Endothelial cell of umbilical vein (primary cell): ENCODE measurements around the gene RASSF5. TPM values are rescaled to one million over a fixed set of nuclear protein-coding genes. Genes with fewer than 3 reads are reported as not detected.

ENCODE experiments used
- BruUV-seq: library from RNA; stranded (reverse); fragments of 400-500 nt; replicated peaks from 2 replicates; lab custom pipeline; 2021; lab: Mats Ljungman, UMichigan
- CTCF ChIA-PET: fragments of 300-600, 350-600 bp; sonication (Branson Sonifier 250); formaldehyde crosslinking; loops from one replicate; lab custom pipeline; 2021; ENCODE audit warnings: antibody characterized with exemption, inconsistent platforms; lab: Charles Lee
- POLR2A ChIA-PET: fragments of 300-600, 350-600 bp; sonication (Branson Sonifier 250); formaldehyde crosslinking; loops from one replicate; lab custom pipeline; 2021; ENCODE audit warnings: antibody characterized with exemption, inconsistent platforms; lab: Charles Lee
- DNase-seq: peaks from one replicate; pipeline ENCODE4 v3.0.0-alpha.2; 2011; ENCODE audit warnings: low read depth, low spot score
- FAIRE-seq: peaks from 2 replicates; lab custom pipeline; 2011; peaks lifted over from hg19 to GRCh38; lab: Jason Lieb, UNC
- H2AFZ ChIP-seq: 2 replicates; pipeline ENCODE4 v1.6.0; 2012; ENCODE audit warnings: low read depth, low read length, control low read depth, inconsistent platforms
- H3K27ac ChIP-seq: 2 replicates; pipeline ENCODE4 v1.5.1; 2011; ENCODE audit warnings: low read depth, mild to moderate bottlenecking, control low read depth, low read length, moderate library complexity; ENCODE audit not compliant: insufficient read depth
- H3K27me3 ChIP-seq, 2 experiments: 2 replicates each; pipeline versions ENCODE4 v1.6.0 to v1.6.1; 2011; ENCODE audit warnings: low read length in 2 of 2, mixed read lengths in 1 of 2; ENCODE audit not compliant: control insufficient read depth in 2 of 2, insufficient read depth in 2 of 2
- H3K36me3 ChIP-seq, 2 experiments: 2 replicates in 1 of 2; 3 replicates in 1 of 2; pipeline ENCODE4 v1.5.1; 2011; ENCODE audit warnings: low read length in 2 of 2, mild to moderate bottlenecking in 1 of 2, moderate library complexity in 1 of 2; ENCODE audit not compliant: control insufficient read depth in 2 of 2, insufficient read depth in 2 of 2; ENCODE audit errors: extremely low read depth in 1 of 2
- H3K4me1 ChIP-seq: 3 replicates; pipeline ENCODE4 v1.5.1; 2011; ENCODE audit warnings: mild to moderate bottlenecking, low read length; ENCODE audit not compliant: control insufficient read depth, insufficient read depth; ENCODE audit errors: extremely low read depth
- H3K4me2 ChIP-seq: 2 replicates; pipeline ENCODE4 v1.6.1; 2011; ENCODE audit warnings: low read length, control low read depth, mixed read lengths; ENCODE audit not compliant: insufficient read depth
- H3K4me3 ChIP-seq, 3 experiments: fragments of 200-600 bp in 1 of 3; sonication (generic), shearing (Covaris generic) in 1 of 3; replicated peaks in 1 of 3; 2 replicates each; pipeline ENCODE4 v1.5.1; 2011 to 2016; ENCODE audit warnings: control low read depth in 3 of 3, low read length in 3 of 3, mild to moderate bottlenecking in 2 of 3, inconsistent platforms in 1 of 3, low read depth in 1 of 3, moderate library complexity in 1 of 3; ENCODE audit not compliant: insufficient read depth in 1 of 3
- H3K79me2 ChIP-seq: 2 replicates; pipeline ENCODE4 v1.6.0; 2012; ENCODE audit warnings: low read length, inconsistent platforms; ENCODE audit not compliant: control insufficient read depth, insufficient read depth
- H3K9ac ChIP-seq: replicated peaks from 2 replicates; pipeline ENCODE3; 2011; ENCODE audit warnings: low read length, control low read depth; ENCODE audit not compliant: insufficient read depth; ENCODE audit errors: extremely low read depth
- H3K9me1 ChIP-seq: replicated peaks from 3 replicates; pipeline ENCODE4 v1.6.0; 2011; ENCODE audit warnings: mild to moderate bottlenecking, low read length; ENCODE audit not compliant: control insufficient read depth, insufficient read depth; ENCODE audit errors: extremely low read depth
- H3K9me3 ChIP-seq: replicated peaks from 2 replicates; pipeline ENCODE4 v1.5.1; 2012; ENCODE audit warnings: low read length, inconsistent platforms; ENCODE audit not compliant: control insufficient read depth, insufficient read depth
- H4K20me1 ChIP-seq: replicated peaks from 2 replicates; pipeline ENCODE3; 2011; ENCODE audit warnings: mild to moderate bottlenecking, low read length; ENCODE audit not compliant: control insufficient read depth, insufficient read depth; ENCODE audit errors: extremely low read depth
- CTCF ChIP-seq, 2 donors: IDR thresholded peaks; 1 replicate in 1 of 2; 2 replicates in 1 of 2; pipeline ENCODE4 v1.5.1; 2011; ENCODE audit warnings: low read length in 2 of 2, mild to moderate bottlenecking in 2 of 2, moderate library complexity in 2 of 2, control low read depth in 1 of 2, inconsistent platforms in 1 of 2, low read depth in 1 of 2; ENCODE audit not compliant: insufficient read depth in 1 of 2; ENCODE audit errors: extremely low read depth in 1 of 2
- GATA2 ChIP-seq: IDR thresholded peaks from 2 replicates; pipeline ENCODE4 v1.7.0; 2011; ENCODE audit warnings: low read depth, mild to moderate bottlenecking, moderate library complexity, mixed read lengths, low read length; ENCODE audit not compliant: insufficient read length, insufficient read depth
- JUN ChIP-seq: IDR thresholded peaks from 2 replicates; pipeline ENCODE4 v1.6.1; 2011; ENCODE audit warnings: borderline replicate concordance, low read depth; ENCODE audit not compliant: insufficient read length, insufficient read depth
- MAX ChIP-seq: IDR thresholded peaks from 2 replicates; pipeline ENCODE4 v1.6.1; 2011; ENCODE audit not compliant: insufficient read depth, insufficient read length
- MYC ChIP-seq: IDR thresholded peaks from one replicate; pipeline ENCODE4 v1.6.1; 2011; ENCODE audit warnings: mild to moderate bottlenecking, low read depth, low read length
- POLR2AphosphoS5 ChIP-seq: IDR thresholded peaks from 2 replicates; pipeline ENCODE4 v1.6.1; 2012; ENCODE audit warnings: low read depth, mild to moderate bottlenecking, control low read depth, low read length, moderate library complexity; ENCODE audit not compliant: insufficient read depth
- dilution Hi-C: fragments of 300-500 bp; cut with MboI; formaldehyde crosslinking; loops from one replicate; pipeline ENCODE4 v1.15.0; 2019; ENCODE audit warnings: low sequenced_read_pairs; ENCODE audit not compliant: extremely low pct_ligation_motif_present
- intact Hi-C: fragments of 100-400 bp; cut with micrococcal nuclease; formaldehyde crosslinking; loops from one replicate; pipeline ENCODE4 v1.10.0; 2022
- polyA plus RNA-seq, 4 experiments: library from polyadenylated mRNA; depleted of rRNA in 3 of 4; stranded (reverse) in 3 of 4; unstranded in 1 of 4; fragments of >200 nt; gene quantifications; 2 replicates each; pipeline versions ENCODE4 v1.2.1 to v1.2.3, GENCODE V29; 2011 to 2012; ENCODE audit warnings: missing spikeins in 1 of 4
- total RNA-seq: library from RNA; stranded (reverse); gene quantifications from 2 replicates; pipeline ENCODE4 v1.2.3, GENCODE V29; 2021

RASSF5 gene
- total and polyA plus RNA-seq, 2 donors (not counting 3 experiments of a cell fraction or from before 2014, with no cell fraction given), result 0.23 to 0.60 TPM

GRCh38 chr1:206628916-206629315 is 121.6 kb downstream of the RASSF5 start:
- DNase-seq (no peak), FAIRE-seq (no peak)
- no peak overlapping the region for H3K27ac ChIP-seq
- no peaks in the 10 kb centered on the region for H3K9me1 ChIP-seq
- no peak overlapping the region for H2AFZ ChIP-seq
- TF ChIP-seq GATA2, result no peak
- no peak for TF ChIP-seq POLR2AphosphoS5
- TF ChIP-seq JUN, result no peak
- no peak for TF ChIP-seq CTCF (IDR thresholded peaks at IDR 0.05; ENCODE audit: extremely low read depth in 1 of 2, insufficient read depth in 1 of 2, low read depth in 1 of 2, low read length in 2 of 2)
- H3K36me3 ChIP-seq, result no peaks in the 10 kb centered on the region
- ChIA-PET CTCF (interaction anchor here (0.9 to 14.5 kb wide), 6 partner anchors 8 to 871 kb away, joined by 3 to 663 read pairs (median 4); partner anchors contain the start of gene EIF2D), POLR2A (no interaction called here)
- intact Hi-C loops, result no loop called here
- dilution Hi-C loops, result no loop called here
- H3K79me2 ChIP-seq, result no peaks in the 10 kb centered on the region
- H3K9me3 ChIP-seq, result no peaks in the 10 kb centered on the region
- no TSS peak for BruUV-seq
- H3K27me3 ChIP-seq, result peaks cover 4 to 19% of the 10 kb centered on the region in 2 experiments
- H4K20me1 ChIP-seq, result no peaks in the 10 kb centered on the region
- H3K4me3 ChIP-seq, result no peak overlapping the region
- H3K4me2 ChIP-seq, result no peak overlapping the region
- H3K4me1 ChIP-seq, result no peaks in the 10 kb centered on the region
- no peak overlapping the region for H3K9ac ChIP-seq

- Histone ChIP-seq H3K9ac (no peak overlapping the region), H3K36me3 (no peaks in the 10 kb centered on the region), H3K4me2 (no peak overlapping the region), H3K9me1 (no peaks in the 10 kb centered on the region), H4K20me1 (no peaks in the 10 kb centered on the region), H3K79me2 (peaks cover 1% of the 10 kb centered on the region), H3K9me3 (no peaks in the 10 kb centered on the region), H3K4me1 (peaks cover 10% of the 10 kb centered on the region), H3K27me3 (peaks cover 4 to 18% of the 10 kb centered on the region in 2 experiments), H2AFZ (peak overlapping the region; percentile 22), H3K4me3 (no peak overlapping the region), H3K27ac (no peak overlapping the region)
- no TSS peak for BruUV-seq
- dilution Hi-C loops (no loop called here), intact Hi-C loops (loop anchor here (1.0 to 5.0 kb wide), 3 partner anchors 19 to 176 kb away; partner anchors contain the start of gene EIF2D)
- TF ChIP-seq MAX (peak; percentile 92), CTCF (IDR thresholded peaks at IDR 0.05; ENCODE audit: extremely low read depth in 1 of 2, insufficient read depth in 1 of 2, low read depth in 1 of 2, low read length in 2 of 2) (peak; percentile 49 to 60), MYC (no peak)
- DNase-seq, result peak; percentile 83
- FAIRE-seq, result peak; percentile 75
- CTCF ChIA-PET, result interaction anchor here (0.6 to 14.5 kb wide), 26 partner anchors 10 to 871 kb away, joined by 3 to 663 read pairs (median 6); partner anchors contain the start of genes EIF2D, MAPKAPK2 and RASSF5
- POLR2A ChIA-PET, result no interaction called here
These were observed 123.8 kb downstream of the RASSF5 start for GRCh38 chr1:206631085-206631509.
